GM23248 (cell line): ENCODE data around the gene CD6.

Experiments used
- EZH2 ChIP-seq: fragments of 200-600 bp; sonication (generic); IDR thresholded peaks from 2 replicates; pipeline ENCODE4 v1.6.1; 2018; ENCODE audit warnings: antibody characterized with exemption, mild to moderate bottlenecking; ENCODE audit not compliant: insufficient read depth, poor library complexity, severe bottlenecking
- EZH2phosphoT487 ChIP-seq: fragments of 200-600 bp; sonication (generic); IDR thresholded peaks from 2 replicates; pipeline ENCODE4 v1.6.1; 2018; ENCODE audit warnings: antibody characterized with exemption, moderate library complexity, mild to moderate bottlenecking, low read depth; ENCODE audit not compliant: insufficient read depth

DNA sequence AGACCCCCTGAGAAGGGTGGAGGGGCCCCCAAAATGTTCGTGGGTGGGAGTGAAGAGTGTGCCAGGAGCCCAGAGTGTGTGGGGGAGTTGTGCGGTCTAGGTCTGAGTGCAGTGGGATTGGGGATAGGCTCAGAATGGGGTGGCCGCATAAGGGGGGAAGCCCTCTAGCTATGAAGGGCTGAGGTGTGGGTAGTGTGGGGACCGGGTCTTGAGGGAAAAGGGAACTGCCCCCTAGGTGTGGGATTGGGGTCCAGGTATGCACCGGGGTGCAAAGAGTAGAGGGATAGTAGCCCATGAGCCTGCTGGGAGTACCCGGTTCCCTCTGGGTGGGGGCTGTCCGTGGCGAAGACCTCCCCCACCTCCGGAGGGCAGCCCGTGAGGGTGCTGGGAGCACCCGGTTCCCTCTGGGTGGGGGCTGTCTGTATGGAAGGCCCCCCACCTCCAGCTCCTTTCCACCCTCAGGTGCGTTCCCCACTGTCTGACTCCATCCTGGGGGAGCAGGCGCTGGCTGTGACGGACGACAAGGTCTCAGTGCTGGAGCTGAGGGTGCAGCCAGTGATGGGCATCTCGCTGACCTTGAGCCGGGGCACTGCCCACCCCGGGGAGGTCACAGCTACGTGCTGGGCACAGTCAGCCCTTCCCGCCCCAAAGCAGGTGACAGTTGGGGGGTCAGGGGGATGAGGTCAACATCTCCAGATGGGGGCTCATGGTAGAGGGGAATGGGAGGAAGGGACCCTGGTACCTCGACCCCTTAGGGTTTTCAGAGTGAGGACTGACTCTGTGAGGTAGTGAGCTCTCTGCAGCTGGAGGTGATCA is 36.5 kb upstream of the CD6 start:
- TF ChIP-seq EZH2phosphoT487: no peak
- TF ChIP-seq EZH2: no peak
